Activated naive CD8-positive, alpha-beta T cell treated with anti-CD3 and anti-CD28 coated beads for 36 hours (primary cell): Measurements from ENCODE around the gene PRKCA. TPM values are rescaled to one million over a fixed set of nuclear protein-coding genes. Genes with fewer than 3 reads are reported as not detected.

Experiments used
- DNase-seq: peaks from one replicate; pipeline ENCODE4 v3.0.0; 2021
- H3K27ac Mint-ChIP-seq: one replicate; pipeline ENCODE4 v1.8.0; 2022; ENCODE audit warnings: mild to moderate bottlenecking, moderate library complexity, mixed read lengths
- H3K27me3 Mint-ChIP-seq: one replicate; pipeline ENCODE4 v1.8.0; 2022; ENCODE audit warnings: mild to moderate bottlenecking, mixed read lengths
- H3K36me3 Mint-ChIP-seq: one replicate; pipeline ENCODE4 v1.8.0; 2021; ENCODE audit warnings: mild to moderate bottlenecking, mixed read lengths
- H3K4me1 Mint-ChIP-seq: one replicate; pipeline ENCODE4 v1.8.0; 2021; ENCODE audit warnings: mixed read lengths
- H3K4me3 Mint-ChIP-seq: one replicate; pipeline ENCODE4 v1.8.0; 2022; ENCODE audit warnings: mild to moderate bottlenecking, moderate library complexity, mixed read lengths
- H3K9me3 Mint-ChIP-seq: one replicate; pipeline ENCODE4 v1.8.0; 2022; ENCODE audit warnings: mixed read lengths
- total RNA-seq, 2 experiments: library from RNA; stranded (reverse); gene quantifications; one replicate each; pipeline ENCODE4 v1.2.3, GENCODE V29; 2021

The PRKCA gene
- total RNA-seq, 2 experiments from 2014 or later: 63.5 to 65.8 TPM

DNA sequence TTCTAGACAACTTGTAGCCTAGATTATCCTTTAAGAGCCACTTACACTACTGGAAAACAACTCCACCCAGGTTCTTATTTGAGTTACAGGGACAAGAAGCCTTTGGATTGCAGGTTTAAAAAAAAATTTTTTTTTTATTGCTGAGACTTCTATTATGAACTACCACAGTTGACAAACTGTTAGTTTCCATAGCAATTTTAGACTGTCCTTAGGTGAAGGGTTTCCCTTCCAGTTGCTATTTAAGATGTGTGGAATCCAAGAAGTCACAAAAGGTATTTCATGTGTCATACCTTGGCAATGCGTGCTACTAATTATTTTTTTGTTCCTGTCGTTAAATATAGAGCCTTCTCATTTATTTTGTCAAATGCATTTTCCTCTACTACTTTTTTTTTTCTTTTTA, 253.2 kb downstream of the PRKCA start:
- Mint-ChIP-seq H3K27me3 (no peaks in the 10 kb centered on the region), H3K4me1 (peaks cover 12% of the 10 kb centered on the region), H3K4me3 (no peak overlapping the region), H3K36me3 (peaks cover 31% of the 10 kb centered on the region), H3K27ac (no peak overlapping the region), H3K9me3 (no peaks in the 10 kb centered on the region)
- no peak for DNase-seq

DNA sequence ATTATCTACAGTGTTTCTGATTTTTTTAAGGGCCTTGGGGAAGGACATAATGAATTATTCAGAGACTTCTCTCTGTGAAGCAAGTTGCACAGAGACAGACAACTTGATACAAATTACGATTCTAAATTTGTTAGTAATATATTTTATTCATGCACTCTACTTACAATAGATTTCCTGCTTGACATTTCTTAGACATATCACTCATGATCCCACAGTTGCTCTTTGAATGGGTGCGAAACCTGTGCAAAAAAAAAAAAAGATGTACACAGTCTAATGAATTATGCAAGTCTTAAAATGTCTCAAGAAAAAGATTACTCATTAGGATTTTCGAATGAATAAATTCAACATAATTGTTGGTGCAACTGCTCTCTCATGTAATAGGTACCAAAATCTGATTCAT, 254.8 kb downstream of the PRKCA start:
- Mint-ChIP-seq H3K27me3 (no peaks in the 10 kb centered on the region), H3K27ac (no peak overlapping the region), H3K9me3 (no peaks in the 10 kb centered on the region), H3K36me3 (peaks cover 40% of the 10 kb centered on the region), H3K4me1 (peaks cover 8% of the 10 kb centered on the region), H3K4me3 (no peak overlapping the region)
- DNase-seq: no peak

DNA sequence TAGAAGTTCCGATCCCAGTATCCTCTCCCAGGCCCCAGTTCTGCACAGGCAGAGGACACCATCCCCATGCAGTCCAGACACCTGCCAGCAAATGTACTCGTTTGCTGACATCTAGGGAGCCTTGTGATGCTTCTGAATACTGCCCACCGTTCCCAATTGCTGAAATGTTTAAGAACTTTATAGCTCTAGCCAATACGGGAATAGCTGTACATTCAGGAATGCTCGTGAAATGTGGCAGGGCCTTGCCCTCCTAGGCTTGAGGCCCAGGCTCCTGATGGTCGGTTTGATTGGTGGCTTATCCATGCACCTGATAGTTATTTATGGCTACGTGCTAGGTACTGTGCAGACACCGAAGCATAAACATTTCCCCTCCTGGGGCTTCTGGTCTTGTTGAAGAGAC, 255.5 kb downstream of the PRKCA start:
- Mint-ChIP-seq H3K4me3 (no peak overlapping the region), H3K36me3 (peaks cover 40% of the 10 kb centered on the region), H3K4me1 (peaks cover 8% of the 10 kb centered on the region), H3K27me3 (no peaks in the 10 kb centered on the region), H3K9me3 (no peaks in the 10 kb centered on the region), H3K27ac (no peak overlapping the region)
- DNase-seq: no peak

DNA sequence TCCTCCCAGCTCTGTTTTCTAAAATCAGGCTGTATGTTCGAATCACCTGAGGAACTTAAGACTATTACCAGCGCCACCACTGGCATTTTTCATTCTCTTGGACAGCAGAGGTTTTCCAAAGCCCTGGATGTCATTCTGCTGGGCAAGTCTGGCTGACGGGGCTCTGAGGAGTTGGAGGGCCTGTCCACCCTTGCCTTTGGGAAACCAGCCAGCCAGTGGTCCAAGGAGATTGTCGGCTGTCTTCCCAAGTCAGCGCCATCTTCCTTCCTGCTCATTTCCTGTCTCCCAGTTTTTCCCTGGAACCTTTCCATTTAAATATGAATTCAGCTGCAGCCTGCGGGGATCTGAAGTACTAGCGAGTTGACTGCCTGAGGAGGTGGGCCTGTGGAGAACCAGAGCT, 258.3 kb downstream of the PRKCA start:
- Mint-ChIP-seq H3K4me3 (no peak overlapping the region), H3K27ac (no peak overlapping the region), H3K9me3 (no peaks in the 10 kb centered on the region), H3K4me1 (peaks cover 15% of the 10 kb centered on the region), H3K27me3 (no peaks in the 10 kb centered on the region), H3K36me3 (peaks cover 21% of the 10 kb centered on the region)
- no peak for DNase-seq

DNA sequence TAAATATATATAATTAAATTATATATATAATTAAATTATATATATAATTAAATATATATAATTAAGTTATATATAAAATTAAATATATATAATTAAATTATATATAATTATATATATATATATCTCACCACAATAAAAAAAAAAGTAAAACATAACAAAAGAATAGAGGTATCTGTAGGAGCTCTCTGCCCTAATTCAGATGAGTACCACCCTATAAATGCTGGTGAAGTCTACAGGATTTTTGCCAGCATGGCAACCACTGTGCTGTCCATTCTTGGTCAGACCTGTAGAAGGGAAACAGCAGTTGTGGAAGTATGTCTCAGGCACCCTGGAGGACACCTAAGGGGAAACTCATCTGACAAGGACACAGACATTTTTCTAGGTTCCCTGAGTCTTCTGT, 259.7 kb downstream of the PRKCA start:
- H3K36me3 Mint-ChIP-seq: peaks cover 18% of the 10 kb centered on the region
- no peaks in the 10 kb centered on the region for H3K9me3 Mint-ChIP-seq
- DNase-seq: no peak
- peaks cover 16% of the 10 kb centered on the region for H3K4me1 Mint-ChIP-seq
- no peaks in the 10 kb centered on the region for H3K27me3 Mint-ChIP-seq
- H3K27ac Mint-ChIP-seq: peak overlapping the region; percentile 11
- no peak overlapping the region for H3K4me3 Mint-ChIP-seq

DNA sequence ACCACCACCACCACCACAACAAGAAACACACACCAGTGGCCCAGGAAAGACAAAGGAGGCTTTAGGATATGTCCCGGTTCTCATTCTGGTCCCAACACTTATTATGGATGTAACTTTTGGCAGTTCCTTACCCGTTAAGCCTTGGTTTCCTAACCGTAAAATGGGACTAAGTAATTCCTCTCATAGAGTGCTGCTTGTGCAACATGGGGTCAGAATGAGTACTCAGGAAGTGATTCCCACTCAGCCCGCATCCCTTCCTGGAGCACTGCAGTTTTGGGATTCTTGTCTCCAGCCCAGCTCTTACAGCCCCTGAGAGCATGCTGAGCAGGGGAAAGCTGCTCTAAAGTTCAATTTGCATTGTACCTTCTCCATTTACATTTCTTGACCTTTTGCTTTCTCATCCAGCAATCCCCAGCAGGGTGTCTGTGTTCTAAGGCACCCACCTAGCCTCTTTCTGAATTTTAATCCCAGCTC, 262.6 kb downstream of the PRKCA start:
- peaks cover 31% of the 10 kb centered on the region for H3K36me3 Mint-ChIP-seq
- no peak overlapping the region for H3K4me3 Mint-ChIP-seq
- H3K4me1 Mint-ChIP-seq: peaks cover 22% of the 10 kb centered on the region
- no peaks in the 10 kb centered on the region for H3K9me3 Mint-ChIP-seq
- no peaks in the 10 kb centered on the region for H3K27me3 Mint-ChIP-seq
- DNase-seq: no peak
- no peak overlapping the region for H3K27ac Mint-ChIP-seq

DNA sequence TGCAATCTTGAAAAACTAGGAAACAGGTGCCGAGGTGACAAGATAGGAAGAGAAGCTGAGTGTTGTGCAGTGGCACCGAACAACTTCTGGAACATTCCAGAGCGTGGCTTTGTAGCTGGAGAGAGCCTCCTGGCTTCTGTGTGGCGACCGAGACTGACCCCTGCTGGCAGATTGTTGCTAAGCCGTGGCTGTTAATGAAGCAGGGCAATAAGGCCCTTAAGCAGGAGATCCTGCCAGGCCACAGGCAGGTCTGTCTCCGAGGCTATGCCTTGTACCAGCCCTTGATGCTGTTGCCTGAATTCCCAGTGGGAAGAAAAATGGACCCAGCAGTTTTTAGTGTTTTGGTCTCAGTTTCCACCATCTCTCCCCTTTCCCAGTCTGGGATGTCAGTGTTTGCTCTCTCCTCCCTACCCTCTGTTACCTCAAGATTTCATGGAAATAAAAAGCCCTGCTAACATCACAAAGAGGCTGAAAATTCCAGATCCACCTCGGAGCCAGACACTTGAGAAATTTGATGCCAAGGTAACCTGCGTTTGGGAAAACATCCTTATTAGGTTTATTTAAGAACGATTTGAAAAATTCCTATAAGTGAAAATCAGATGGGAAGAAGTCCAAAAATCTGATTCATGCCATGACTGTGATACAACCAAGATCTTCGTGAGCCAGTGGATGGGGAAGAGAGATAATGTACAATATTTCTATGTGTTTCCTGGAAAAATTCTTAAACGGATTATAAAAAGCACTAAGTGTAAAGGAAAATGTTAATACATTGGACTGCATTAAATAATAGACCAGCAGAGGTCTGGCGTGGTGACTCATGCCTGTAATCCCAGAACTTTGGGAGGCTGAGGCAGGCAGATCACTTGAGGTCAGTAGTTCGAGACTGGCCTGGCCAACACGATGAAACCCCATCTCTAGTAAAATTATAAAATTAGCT, 265.1 kb downstream of the PRKCA start:
- Mint-ChIP-seq H3K4me1 (peaks cover 20% of the 10 kb centered on the region), H3K27me3 (no peaks in the 10 kb centered on the region), H3K9me3 (no peaks in the 10 kb centered on the region), H3K36me3 (peaks cover 17% of the 10 kb centered on the region), H3K4me3 (no peak overlapping the region), H3K27ac (no peak overlapping the region)
- DNase-seq: peak; percentile 64

DNA sequence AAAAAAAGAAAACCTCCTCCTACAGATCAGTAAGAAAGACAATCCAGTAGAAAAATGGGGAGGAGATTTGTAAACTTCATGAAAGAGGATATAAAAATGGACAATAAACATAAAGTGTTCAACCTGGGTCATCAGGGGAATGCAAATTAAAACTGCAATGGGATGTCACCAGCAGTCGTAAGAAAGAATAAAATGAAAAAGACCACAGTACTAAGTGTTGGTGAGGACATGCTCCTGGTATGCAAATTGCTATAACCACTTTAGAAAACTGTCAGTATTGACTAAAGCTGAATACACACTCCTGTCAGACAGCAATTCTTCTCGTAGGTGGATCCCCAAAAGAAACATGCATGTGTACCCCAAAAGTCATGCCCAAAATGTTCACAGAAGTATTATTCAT, 267.2 kb downstream of the PRKCA start:
- no peaks in the 10 kb centered on the region for H3K9me3 Mint-ChIP-seq
- peaks cover 17% of the 10 kb centered on the region for H3K36me3 Mint-ChIP-seq
- no peak overlapping the region for H3K27ac Mint-ChIP-seq

DNA sequence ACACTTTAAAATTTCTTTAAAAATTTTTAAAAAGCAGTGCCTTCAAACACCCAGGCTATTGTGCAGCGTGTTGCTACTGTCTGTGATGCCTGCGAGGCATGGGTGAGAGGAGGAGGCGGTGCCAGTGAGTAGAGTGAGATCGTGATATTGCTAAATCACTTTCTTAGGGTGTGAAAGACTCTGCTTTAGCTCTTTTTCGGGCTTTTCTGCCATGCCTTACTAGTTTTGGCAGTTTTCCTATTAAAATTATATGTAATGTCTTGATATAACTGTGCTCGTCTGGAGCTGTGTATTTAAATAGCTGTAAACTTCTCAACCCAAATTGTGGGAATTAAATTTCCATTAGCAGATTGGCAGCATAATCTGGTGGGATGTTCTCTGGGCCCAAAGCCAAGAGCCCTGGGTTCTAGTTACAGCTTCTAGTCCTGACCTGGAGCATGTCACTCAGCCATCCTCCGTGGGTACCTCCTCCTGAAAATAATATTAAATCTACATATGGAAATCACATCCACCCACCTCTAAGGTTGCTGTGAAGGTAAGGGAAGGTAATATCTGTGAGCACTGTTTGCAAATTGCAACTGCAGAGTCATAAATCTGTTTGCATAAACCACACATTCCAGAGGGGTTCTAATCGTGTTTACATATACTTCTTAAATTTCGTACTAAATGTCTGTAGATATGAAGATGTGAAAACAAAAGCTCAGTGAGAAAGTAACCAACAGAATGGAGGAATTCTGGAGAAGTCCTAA, 268.2 kb downstream of the PRKCA start:
- Mint-ChIP-seq H3K4me3 (no peak overlapping the region), H3K36me3 (peaks cover 23% of the 10 kb centered on the region), H3K4me1 (peaks cover 19% of the 10 kb centered on the region), H3K27ac (no peak overlapping the region), H3K9me3 (no peaks in the 10 kb centered on the region), H3K27me3 (no peaks in the 10 kb centered on the region)
- no peak for DNase-seq

More for the DNA sequence above, 267.2 kb downstream of the PRKCA start:
- DNase-seq: no peak
- Mint-ChIP-seq H3K4me1 (peaks cover 25% of the 10 kb centered on the region), H3K4me3 (no peak overlapping the region), H3K27me3 (no peaks in the 10 kb centered on the region)

DNA sequence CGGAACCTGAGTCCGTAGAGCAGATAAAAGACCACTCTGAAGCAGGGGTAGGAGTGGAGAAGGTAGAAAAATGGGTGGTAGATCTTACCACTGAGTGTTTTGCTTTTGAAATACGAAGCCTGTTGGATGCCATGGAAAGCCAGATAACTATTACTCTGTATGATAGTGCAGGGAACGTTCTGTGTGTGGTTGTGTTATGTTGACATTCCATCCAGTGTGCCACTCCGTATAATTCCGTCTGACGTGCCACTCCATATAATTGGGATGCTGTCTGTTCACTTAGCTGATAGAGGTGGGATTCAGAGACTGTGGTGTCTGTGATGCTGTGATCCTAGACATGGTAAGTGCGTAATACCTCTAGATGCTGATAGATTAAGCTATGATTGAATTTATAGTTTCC, 269.3 kb downstream of the PRKCA start:
- no peak overlapping the region for H3K4me3 Mint-ChIP-seq
- no peak overlapping the region for H3K27ac Mint-ChIP-seq
- DNase-seq: no peak
- no peaks in the 10 kb centered on the region for H3K27me3 Mint-ChIP-seq
- H3K36me3 Mint-ChIP-seq: peaks cover 20% of the 10 kb centered on the region
- no peaks in the 10 kb centered on the region for H3K9me3 Mint-ChIP-seq
- H3K4me1 Mint-ChIP-seq: peaks cover 16% of the 10 kb centered on the region

DNA sequence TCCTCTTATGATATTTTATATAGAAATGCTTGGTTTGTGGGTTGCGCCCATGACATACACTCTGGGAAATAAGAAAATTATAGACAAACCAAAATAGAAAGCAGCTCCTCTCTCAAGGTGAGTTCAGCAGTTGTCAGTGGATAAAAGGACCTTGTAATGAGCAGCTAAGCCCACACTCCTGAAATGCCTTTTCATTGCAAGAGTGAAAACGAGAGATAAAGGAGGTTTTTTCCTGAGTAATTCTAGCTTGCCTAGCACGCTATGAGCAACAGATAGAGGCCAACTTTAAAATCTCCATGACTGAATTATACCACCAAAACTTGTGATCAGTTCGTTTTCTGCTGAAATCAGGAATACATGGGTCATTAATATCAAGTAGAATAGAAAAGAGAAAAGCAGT, 270.7 kb downstream of the PRKCA start:
- no peak overlapping the region for H3K4me3 Mint-ChIP-seq
- H3K27ac Mint-ChIP-seq: no peak overlapping the region
- no peaks in the 10 kb centered on the region for H3K27me3 Mint-ChIP-seq
- H3K4me1 Mint-ChIP-seq: peaks cover 13% of the 10 kb centered on the region
- H3K9me3 Mint-ChIP-seq: no peaks in the 10 kb centered on the region
- H3K36me3 Mint-ChIP-seq: peaks cover 19% of the 10 kb centered on the region
- no peak for DNase-seq

DNA sequence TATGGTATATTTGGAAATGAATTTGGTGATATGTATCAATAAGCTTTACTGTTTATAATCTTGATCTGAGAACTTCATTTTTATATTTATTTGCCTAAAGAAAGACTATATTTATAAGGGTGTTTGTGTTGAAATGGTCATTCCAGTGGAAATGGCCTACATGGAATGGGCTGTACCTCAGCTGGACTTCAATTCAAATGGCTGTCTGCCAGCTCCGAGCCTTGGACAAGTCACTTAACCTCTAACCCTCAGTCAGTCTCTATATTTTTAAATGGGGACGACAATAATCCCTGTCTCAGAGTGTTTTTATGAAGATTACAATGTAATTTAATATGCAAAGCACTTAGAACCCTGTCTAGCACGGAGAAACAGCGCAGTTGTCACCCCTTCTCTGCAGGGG, 271.7 kb downstream of the PRKCA start:
- H3K27ac Mint-ChIP-seq: no peak overlapping the region
- peaks cover 21% of the 10 kb centered on the region for H3K36me3 Mint-ChIP-seq
- H3K27me3 Mint-ChIP-seq: no peaks in the 10 kb centered on the region
- no peaks in the 10 kb centered on the region for H3K9me3 Mint-ChIP-seq
- no peak for DNase-seq
- H3K4me3 Mint-ChIP-seq: no peak overlapping the region
- peaks cover 12% of the 10 kb centered on the region for H3K4me1 Mint-ChIP-seq

DNA sequence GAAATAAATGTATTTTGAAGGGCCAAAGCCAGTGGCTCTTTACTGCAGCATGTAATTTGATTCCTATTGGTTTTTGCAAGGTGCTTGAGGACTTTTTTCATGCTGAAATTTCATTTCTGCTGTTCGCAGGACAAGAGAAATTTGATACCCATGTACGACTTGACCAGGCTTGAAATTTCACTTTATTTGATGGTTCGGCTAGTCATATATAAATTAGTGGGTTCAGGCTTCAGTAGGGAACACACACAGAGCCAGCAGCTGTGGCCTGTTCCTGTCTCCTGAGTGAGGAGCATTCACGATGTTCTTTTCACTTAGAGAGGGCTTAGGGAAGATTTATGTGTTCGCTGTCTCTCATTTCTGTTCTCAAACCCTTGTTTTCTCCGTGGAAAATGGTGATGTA, 274.1 kb downstream of the PRKCA start:
- Mint-ChIP-seq H3K36me3 (peaks cover 34% of the 10 kb centered on the region), H3K9me3 (no peaks in the 10 kb centered on the region), H3K27ac (no peak overlapping the region), H3K4me1 (peaks cover 12% of the 10 kb centered on the region), H3K4me3 (no peak overlapping the region), H3K27me3 (no peaks in the 10 kb centered on the region)
- DNase-seq: no peak

DNA sequence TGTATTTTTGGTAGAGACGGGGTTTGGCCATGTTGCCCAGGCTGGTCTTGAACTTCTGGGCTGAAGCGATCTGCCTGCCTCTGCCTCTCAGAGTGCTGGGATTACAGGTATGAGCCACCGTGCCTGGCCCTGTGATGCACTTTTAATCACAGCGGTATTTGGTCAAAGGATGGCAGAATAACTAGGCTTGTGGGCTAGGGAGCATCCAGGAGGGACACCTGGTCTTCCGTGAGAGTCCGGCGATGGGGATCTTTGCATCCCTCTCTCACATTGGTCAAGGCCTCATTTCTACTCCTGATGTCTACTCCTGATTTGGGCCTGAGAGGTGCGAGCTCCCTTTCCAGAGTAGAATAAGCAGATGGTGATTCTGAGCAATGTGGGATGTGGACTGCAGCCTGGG, 274.6 kb downstream of the PRKCA start:
- Mint-ChIP-seq H3K36me3 (peaks cover 39% of the 10 kb centered on the region), H3K27ac (no peak overlapping the region), H3K4me3 (no peak overlapping the region), H3K4me1 (peaks cover 14% of the 10 kb centered on the region), H3K27me3 (no peaks in the 10 kb centered on the region), H3K9me3 (peaks cover 4% of the 10 kb centered on the region)
- no peak for DNase-seq

DNA sequence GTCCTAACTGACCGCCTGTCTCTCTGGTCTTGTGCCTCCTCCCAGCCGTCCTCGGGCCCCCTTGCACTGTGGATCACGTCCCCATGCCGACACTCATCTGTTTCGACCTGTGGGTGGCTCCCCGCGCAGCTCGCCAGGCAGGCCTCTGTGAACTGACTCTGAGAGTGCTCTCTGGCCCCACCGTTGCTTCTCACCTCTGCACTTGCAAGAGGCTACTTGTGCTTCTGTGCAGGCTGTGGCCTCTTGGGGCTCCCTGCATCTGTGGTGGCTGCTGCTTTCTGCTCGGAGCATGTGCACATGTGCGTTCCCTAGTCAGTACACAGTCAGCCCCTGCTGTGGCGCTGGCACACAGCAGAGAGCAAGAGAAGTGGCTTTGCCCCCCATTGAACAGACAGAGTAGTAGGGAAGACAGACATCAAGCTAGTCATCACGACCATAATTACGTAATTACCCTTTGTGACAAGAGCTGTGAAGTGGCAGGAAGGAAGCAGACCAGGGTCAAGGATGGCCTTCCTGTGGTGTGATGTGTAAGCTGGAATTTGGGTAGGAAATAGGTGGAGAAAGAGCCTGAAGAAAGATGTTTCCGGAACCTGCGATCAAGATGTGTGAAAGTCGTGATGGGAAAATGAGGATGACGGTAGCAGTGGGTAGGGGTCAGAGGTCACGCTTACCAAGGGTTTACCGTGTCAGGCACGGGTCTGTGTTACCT, 276.5 kb downstream of the PRKCA start:
- H3K27ac Mint-ChIP-seq: no peak overlapping the region
- H3K36me3 Mint-ChIP-seq: peaks cover 55% of the 10 kb centered on the region
- peaks cover 9% of the 10 kb centered on the region for H3K4me1 Mint-ChIP-seq
- H3K27me3 Mint-ChIP-seq: no peaks in the 10 kb centered on the region
- no peak for DNase-seq
- H3K4me3 Mint-ChIP-seq: no peak overlapping the region
- H3K9me3 Mint-ChIP-seq: peaks cover 4% of the 10 kb centered on the region
